Cardiac septum (tissue), 1 donor: Measurements from ENCODE around the gene DHX34. TPM values are rescaled to one million over a fixed set of nuclear protein-coding genes. Genes with fewer than 3 reads are reported as not detected.
A peak's percentile ranks its signal among the peaks of the same experiment; 100 is the strongest.

ENCODE experiments used
- DNase-seq: peaks from one replicate; pipeline ENCODE4 v3.0.0-alpha.2; 2020; ENCODE audit warnings: low spot score
- intact Hi-C: fragments of 100-400 bp; cut with DNase I; formaldehyde crosslinking; loops from one replicate; pipeline ENCODE4 v1.14.0; 2022
- total RNA-seq: library from RNA; stranded (reverse); fragmentation: NEBNext Ultra II Directional; extraction: Animal tissue kit (Norgen Biotek cat#: 25700); gene quantifications from one replicate; pipeline ENCODE4 v1.2.1, GENCODE V29; 2021
- donor health status: DM: no; HTN: no; CAD: no.

Gene DHX34
- total RNA-seq, 1 donor from 2014 or later, result 8.5 TPM

GRCh38 chr19:47427241-47428176, 78.4 kb downstream of the DHX34 start:
- intact Hi-C loops, result loop anchor here (10.0 kb wide), 1 partner anchor 133 kb away; no protein-coding TSS in a partner anchor
- no peak for DNase-seq

- intact Hi-C loops, result loop anchor here (10.0 kb wide), 1 partner anchor 134 kb away; no protein-coding TSS in a partner anchor
- DNase-seq, result peak; percentile 89
Measured at GRCh38 chr19:47428177-47428894, 79.2 kb downstream of the DHX34 start.

- intact Hi-C loops, result loop anchor here (10.0 kb wide), 1 partner anchor 134 kb away; no protein-coding TSS in a partner anchor
- no peak for DNase-seq
Measured at GRCh38 chr19:47429140-47429793, 80.2 kb downstream of the DHX34 start.

GRCh38 chr19:47430041-47430802, 81.1 kb downstream of the DHX34 start:
- intact Hi-C loops, result no loop called here
- DNase-seq, result no peak

- no peak for DNase-seq
- intact Hi-C loops, result no loop called here
Measured at GRCh38 chr19:47432091-47432490, 83.0 kb downstream of the DHX34 start.

Other genes starting within 250 kb of the DHX34 start
- gene ZC3H4, start 235.5 kb upstream of the DHX34 start, total RNA-seq, result 28.1 TPM
- gene SAE1, start 218.5 kb upstream of the DHX34 start, total RNA-seq, result 45.0 TPM
- gene BBC3, start 118.1 kb upstream of the DHX34 start, total RNA-seq, result 4.4 TPM
- gene CCDC9, start 92.8 kb upstream of the DHX34 start, total RNA-seq, result 23.1 TPM
- 18.0 TPM for gene INAFM1, start 74.4 kb upstream of the DHX34 start, total RNA-seq
- gene C5AR1, start 39.5 kb upstream of the DHX34 start, total RNA-seq, result 12.9 TPM
- gene C5AR2, start 17.1 kb upstream of the DHX34 start, total RNA-seq, result 0.81 TPM
- 3.7 TPM for gene MEIS3, start 70.2 kb downstream of the DHX34 start, total RNA-seq
- gene SLC8A2, start 122.6 kb downstream of the DHX34 start, total RNA-seq, result 0.59 TPM
- 5.2 TPM for gene KPTN, start 134.9 kb downstream of the DHX34 start, total RNA-seq
- gene NAPA, start 165.7 kb downstream of the DHX34 start, total RNA-seq, result 112 TPM
- 1.2 TPM for gene ZNF541, start 223.8 kb downstream of the DHX34 start, total RNA-seq